Right lobe of liver (tissue), 4 donors: ENCODE data around the gene PDXDC1.
"Not testable (repeated sequence)": the region's sequence is repeated elsewhere in the genome, so short reads cannot be mapped to it uniquely, and the experiment has no call there.

Experiments used
- POLR2A ChIP-seq: fragments of 450-650 bp; IDR thresholded peaks from one replicate; pipeline ENCODE4 v1.6.1; 2017; ENCODE audit warnings: antibody characterized with exemption, mild to moderate bottlenecking
- TF ChIP-seq, protein P1 (sequence below), 4 donors: fragments of 200-600 bp in 3 of 4; fragments of 450-650 bp in 1 of 4; IDR thresholded peaks; one replicate each; pipeline versions ENCODE4 v1.5.1 to v1.8.0; 2016 to 2022; ENCODE audit warnings: antibody characterized with exemption in 4 of 4, mild to moderate bottlenecking in 2 of 4
- donor health status: DM: no; HTN: no; CAD: no.
- donor health status: DM: no; HTN: no; CAD: no.
- donor health status: DM: no; HTN: yes; CAD: no.

DNA sequence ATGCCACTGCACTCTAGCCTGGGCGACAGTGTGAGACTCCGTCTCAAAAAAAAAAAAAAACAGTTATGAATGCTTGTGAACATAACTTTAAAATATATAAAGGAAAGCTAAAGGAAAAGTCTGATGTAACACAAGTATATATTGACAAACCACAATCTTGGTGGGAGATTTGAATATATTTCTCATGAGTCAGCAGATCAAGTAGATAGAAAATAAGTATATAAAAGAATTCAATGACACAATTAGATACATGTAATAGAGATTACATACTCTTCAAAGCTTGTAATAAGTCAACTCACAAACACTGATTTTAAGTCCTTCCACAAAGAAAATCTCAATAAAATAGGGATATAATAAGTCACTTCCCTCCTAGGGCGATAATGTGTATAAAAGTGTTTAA is 40.8 kb downstream of the PDXDC1 start:
- TF ChIP-seq, protein P1, sequence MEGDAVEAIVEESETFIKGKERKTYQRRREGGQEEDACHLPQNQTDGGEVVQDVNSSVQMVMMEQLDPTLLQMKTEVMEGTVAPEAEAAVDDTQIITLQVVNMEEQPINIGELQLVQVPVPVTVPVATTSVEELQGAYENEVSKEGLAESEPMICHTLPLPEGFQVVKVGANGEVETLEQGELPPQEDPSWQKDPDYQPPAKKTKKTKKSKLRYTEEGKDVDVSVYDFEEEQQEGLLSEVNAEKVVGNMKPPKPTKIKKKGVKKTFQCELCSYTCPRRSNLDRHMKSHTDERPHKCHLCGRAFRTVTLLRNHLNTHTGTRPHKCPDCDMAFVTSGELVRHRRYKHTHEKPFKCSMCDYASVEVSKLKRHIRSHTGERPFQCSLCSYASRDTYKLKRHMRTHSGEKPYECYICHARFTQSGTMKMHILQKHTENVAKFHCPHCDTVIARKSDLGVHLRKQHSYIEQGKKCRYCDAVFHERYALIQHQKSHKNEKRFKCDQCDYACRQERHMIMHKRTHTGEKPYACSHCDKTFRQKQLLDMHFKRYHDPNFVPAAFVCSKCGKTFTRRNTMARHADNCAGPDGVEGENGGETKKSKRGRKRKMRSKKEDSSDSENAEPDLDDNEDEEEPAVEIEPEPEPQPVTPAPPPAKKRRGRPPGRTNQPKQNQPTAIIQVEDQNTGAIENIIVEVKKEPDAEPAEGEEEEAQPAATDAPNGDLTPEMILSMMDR (IDR thresholded peaks at IDR 0.05) = not testable (repeated sequence)
- TF ChIP-seq POLR2A = not testable (repeated sequence)
